ENCODE measurements around the gene RSPH10B.
"Not testable (repeated sequence)": the region's sequence is repeated elsewhere in the genome, so short reads cannot be mapped to it uniquely, and the experiment has no call there.

GRCh38 chr7:5888021-5888420 is 82.5 kb downstream of the RSPH10B start:
- TF ChIP-seq, protein P1, sequence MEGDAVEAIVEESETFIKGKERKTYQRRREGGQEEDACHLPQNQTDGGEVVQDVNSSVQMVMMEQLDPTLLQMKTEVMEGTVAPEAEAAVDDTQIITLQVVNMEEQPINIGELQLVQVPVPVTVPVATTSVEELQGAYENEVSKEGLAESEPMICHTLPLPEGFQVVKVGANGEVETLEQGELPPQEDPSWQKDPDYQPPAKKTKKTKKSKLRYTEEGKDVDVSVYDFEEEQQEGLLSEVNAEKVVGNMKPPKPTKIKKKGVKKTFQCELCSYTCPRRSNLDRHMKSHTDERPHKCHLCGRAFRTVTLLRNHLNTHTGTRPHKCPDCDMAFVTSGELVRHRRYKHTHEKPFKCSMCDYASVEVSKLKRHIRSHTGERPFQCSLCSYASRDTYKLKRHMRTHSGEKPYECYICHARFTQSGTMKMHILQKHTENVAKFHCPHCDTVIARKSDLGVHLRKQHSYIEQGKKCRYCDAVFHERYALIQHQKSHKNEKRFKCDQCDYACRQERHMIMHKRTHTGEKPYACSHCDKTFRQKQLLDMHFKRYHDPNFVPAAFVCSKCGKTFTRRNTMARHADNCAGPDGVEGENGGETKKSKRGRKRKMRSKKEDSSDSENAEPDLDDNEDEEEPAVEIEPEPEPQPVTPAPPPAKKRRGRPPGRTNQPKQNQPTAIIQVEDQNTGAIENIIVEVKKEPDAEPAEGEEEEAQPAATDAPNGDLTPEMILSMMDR (IDR thresholded peaks at IDR 0.05; ENCODE audit: insufficient read depth, low read length, poor library complexity, severe bottlenecking): not testable (repeated sequence)
- not testable (repeated sequence) for TF ChIP-seq EZH2phosphoT487 (conservative IDR thresholded peaks at IDR 0.05; ENCODE audit: low read length)
